Fibroblast of villous mesenchyme (primary cell): ENCODE data around the gene ADAMTSL2. TPM values are rescaled to one million over a fixed set of nuclear protein-coding genes. Genes with fewer than 3 reads are reported as not detected.

Source experiments
- DNase-seq: peaks from one replicate; pipeline ENCODE4 v3.0.0-alpha.2; 2010; ENCODE audit warnings: low read depth
- H3K4me3 ChIP-seq: 2 replicates; pipeline ENCODE4 v1.5.1; 2011; ENCODE audit warnings: low read depth, mild to moderate bottlenecking, low read length
- CTCF ChIP-seq: IDR thresholded peaks from 2 replicates; pipeline ENCODE4 v1.5.1; 2012; ENCODE audit warnings: low read depth, mild to moderate bottlenecking, low read length; ENCODE audit not compliant: insufficient read depth
- total RNA-seq: library from RNA; depleted of rRNA; stranded (reverse); fragments of >200 nt; gene quantifications from 2 replicates; pipeline ENCODE4 v1.2.3, GENCODE V29; 2012

The ADAMTSL2 gene
- total RNA-seq, 1 donor, result under 0.01 TPM

GRCh38 chr9:133589454-133590227 is 55.1 kb downstream of the ADAMTSL2 start:
- no peak overlapping the region for H3K4me3 ChIP-seq
- no peak for DNase-seq
- TF ChIP-seq CTCF, result peak; percentile 55

- DNase-seq, result no peak
- no peak for TF ChIP-seq CTCF
- H3K4me3 ChIP-seq, result no peak overlapping the region
Observed at GRCh38 chr9:133590231-133590855, 55.8 kb downstream of the ADAMTSL2 start.

GRCh38 chr9:133591116-133591910 is 56.8 kb downstream of the ADAMTSL2 start:
- DNase-seq, result no peak
- no peak for TF ChIP-seq CTCF
- H3K4me3 ChIP-seq, result no peak overlapping the region

- TF ChIP-seq CTCF, result no peak
- no peak overlapping the region for H3K4me3 ChIP-seq
- DNase-seq, result no peak
Observed at GRCh38 chr9:133591985-133592384, 57.5 kb downstream of the ADAMTSL2 start.

GRCh38 chr9:133592731-133593409 is 58.4 kb downstream of the ADAMTSL2 start:
- peak; percentile 28 for TF ChIP-seq CTCF
- H3K4me3 ChIP-seq, result no peak overlapping the region
- DNase-seq, result no peak

GRCh38 chr9:133593587-133594253 is 59.2 kb downstream of the ADAMTSL2 start:
- H3K4me3 ChIP-seq, result no peak overlapping the region
- TF ChIP-seq CTCF, result no peak
- no peak for DNase-seq
